ENCODE results near the gene RTN4.

Gene RTN4

DNA sequence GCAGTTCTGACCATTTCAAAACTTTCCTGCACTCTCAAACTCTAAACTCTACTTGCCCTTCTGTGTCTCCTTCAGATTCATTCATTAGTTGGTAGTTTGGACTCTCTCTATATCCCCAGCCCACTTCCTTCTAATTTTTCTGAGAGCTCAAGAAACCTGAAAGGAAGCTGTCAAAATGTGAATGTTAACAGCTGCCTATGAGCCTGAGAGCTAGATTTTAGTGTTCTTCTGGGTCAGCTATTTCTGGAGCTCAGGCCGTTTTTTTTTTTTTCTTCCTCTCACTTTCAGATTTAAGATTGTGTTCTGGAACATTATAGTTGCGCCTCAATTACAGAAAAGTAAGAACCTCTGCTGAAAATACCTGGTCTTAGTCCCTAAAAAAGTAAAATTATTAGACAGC lies 73.1 kb downstream of the RTN4 start:
- H3K36me3 ChIP-seq (ENCODE audit: insufficient read depth, low read length), result peaks cover 5% of the 10 kb centered on the region
- H3K9ac ChIP-seq (ENCODE audit: low read length), result no peak overlapping the region
- no peaks in the 10 kb centered on the region for H3K9me3 ChIP-seq (ENCODE audit: low read length)
- H3K4me1 ChIP-seq (ENCODE audit: insufficient read depth, low read length), result peaks cover 33% of the 10 kb centered on the region
- no peak overlapping the region for H3K4me3 ChIP-seq (ENCODE audit: low read depth in 1 of 2, low read length in 2 of 2)
- H3K27me3 ChIP-seq (ENCODE audit: control insufficient read depth in 1 of 2, insufficient read depth in 2 of 2, low read length in 2 of 2), result no peaks in the 10 kb centered on the region
- no peak overlapping the region for H3K27ac ChIP-seq (ENCODE audit: low read depth, low read length)

DNA sequence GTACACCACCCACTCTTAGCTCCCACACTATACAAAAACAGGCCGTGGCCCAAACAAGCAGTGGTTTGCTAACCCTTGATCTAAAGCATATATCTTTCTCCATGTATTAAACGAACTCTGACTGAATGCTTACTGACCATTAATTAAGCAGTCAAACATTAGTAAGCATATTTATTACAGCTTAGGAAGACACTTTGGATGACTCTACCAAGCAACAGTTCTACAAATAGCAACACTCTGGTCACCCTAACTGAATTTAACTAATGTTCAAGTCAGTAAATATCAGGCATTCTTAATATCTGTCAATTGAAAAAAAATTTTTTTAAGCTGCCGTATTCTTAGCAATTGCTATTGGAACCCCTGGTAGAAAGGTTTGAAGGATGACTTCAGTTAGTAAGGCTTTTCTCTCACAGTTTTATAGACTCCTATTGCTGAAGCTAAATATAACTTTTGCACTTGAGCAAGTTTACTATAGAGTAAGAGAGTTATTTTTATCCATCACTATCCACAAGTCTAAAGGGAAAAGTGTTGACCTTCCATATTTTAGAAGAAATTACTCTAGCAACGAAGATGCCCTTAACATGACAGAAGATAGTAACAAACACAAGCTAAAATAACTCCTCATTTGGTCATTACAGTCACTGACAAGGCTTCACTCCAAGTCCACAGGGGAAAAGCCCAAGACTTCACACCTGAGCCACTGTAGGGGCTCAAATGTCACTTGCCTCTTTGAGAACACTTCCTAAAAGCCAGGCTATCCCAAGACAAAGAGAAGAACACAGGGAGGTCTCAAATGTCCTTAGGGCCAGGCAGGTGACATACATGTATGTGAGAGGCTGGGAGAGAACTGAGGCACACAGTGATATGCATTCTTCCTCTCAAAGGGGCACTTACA lies 74.4 kb downstream of the RTN4 start:
- peaks cover 33% of the 10 kb centered on the region for H3K4me1 ChIP-seq (ENCODE audit: insufficient read depth, low read length)
- H3K9me3 ChIP-seq (ENCODE audit: low read length), result no peaks in the 10 kb centered on the region
- H3K36me3 ChIP-seq (ENCODE audit: insufficient read depth, low read length), result peaks cover 6% of the 10 kb centered on the region
- no peak overlapping the region for H3K9ac ChIP-seq (ENCODE audit: low read length)
- no peak overlapping the region for H3K4me3 ChIP-seq (ENCODE audit: low read depth in 1 of 2, low read length in 2 of 2)
- no peaks in the 10 kb centered on the region for H3K27me3 ChIP-seq (ENCODE audit: control insufficient read depth in 1 of 2, insufficient read depth in 2 of 2, low read length in 2 of 2)
- no peak overlapping the region for H3K27ac ChIP-seq (ENCODE audit: low read depth, low read length)

DNA sequence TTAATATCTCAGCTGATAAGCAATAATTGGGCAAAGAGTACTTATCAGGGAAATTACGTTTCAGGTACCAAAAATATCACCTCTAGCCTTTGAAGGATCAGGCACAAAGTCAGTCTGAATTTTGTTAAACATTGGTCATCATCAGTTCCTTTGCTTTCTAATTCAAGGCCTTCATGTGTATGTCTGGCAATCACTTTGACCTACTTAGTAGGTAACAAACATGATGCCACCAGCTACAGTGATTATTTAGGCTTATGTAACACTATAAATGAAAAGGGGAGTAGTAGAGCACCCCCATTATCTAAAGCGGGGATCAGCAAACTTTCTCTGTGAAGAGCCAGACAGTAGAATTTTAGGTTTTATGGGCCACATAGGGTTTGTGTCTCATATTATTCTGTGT lies 75.1 kb downstream of the RTN4 start:
- H3K4me3 ChIP-seq (ENCODE audit: low read depth in 1 of 2, low read length in 2 of 2), result no peak overlapping the region
- H3K4me1 ChIP-seq (ENCODE audit: insufficient read depth, low read length), result peaks cover 29% of the 10 kb centered on the region
- no peaks in the 10 kb centered on the region for H3K27me3 ChIP-seq (ENCODE audit: control insufficient read depth in 1 of 2, insufficient read depth in 2 of 2, low read length in 2 of 2)
- no peaks in the 10 kb centered on the region for H3K9me3 ChIP-seq (ENCODE audit: low read length)
- no peak overlapping the region for H3K9ac ChIP-seq (ENCODE audit: low read length)
- peaks cover 9% of the 10 kb centered on the region for H3K36me3 ChIP-seq (ENCODE audit: insufficient read depth, low read length)
- no peak overlapping the region for H3K27ac ChIP-seq (ENCODE audit: low read depth, low read length)

DNA sequence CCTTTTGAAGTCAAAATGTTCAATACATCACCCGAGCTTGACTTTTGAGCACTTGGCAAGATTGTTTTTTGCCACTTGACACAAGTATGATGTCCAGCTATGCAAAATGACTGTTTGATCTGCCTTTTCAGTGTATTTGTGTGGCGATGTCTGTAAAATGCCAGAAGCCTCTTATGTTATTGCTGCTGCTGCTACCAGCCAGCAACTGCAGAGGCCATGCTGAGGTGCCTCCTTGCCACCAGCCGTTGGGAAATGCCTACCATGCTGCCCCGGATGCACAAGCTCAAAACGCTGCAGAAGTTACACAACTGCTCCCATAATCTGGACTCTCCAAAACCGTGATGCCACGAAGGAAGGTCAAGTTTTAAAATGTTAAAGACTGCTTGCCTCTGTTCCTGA lies 80.3 kb downstream of the RTN4 start:
- H3K4me3 ChIP-seq (ENCODE audit: low read depth in 1 of 2, low read length in 2 of 2), result no peak overlapping the region
- peaks cover 9% of the 10 kb centered on the region for H3K36me3 ChIP-seq (ENCODE audit: insufficient read depth, low read length)
- H3K27ac ChIP-seq (ENCODE audit: low read depth, low read length), result no peak overlapping the region
- H3K9ac ChIP-seq (ENCODE audit: low read length), result no peak overlapping the region
- H3K27me3 ChIP-seq (ENCODE audit: control insufficient read depth in 1 of 2, insufficient read depth in 2 of 2, low read length in 2 of 2), result no peaks in the 10 kb centered on the region
- H3K4me1 ChIP-seq (ENCODE audit: insufficient read depth, low read length), result peaks cover 2% of the 10 kb centered on the region
- no peaks in the 10 kb centered on the region for H3K9me3 ChIP-seq (ENCODE audit: low read length)

DNA sequence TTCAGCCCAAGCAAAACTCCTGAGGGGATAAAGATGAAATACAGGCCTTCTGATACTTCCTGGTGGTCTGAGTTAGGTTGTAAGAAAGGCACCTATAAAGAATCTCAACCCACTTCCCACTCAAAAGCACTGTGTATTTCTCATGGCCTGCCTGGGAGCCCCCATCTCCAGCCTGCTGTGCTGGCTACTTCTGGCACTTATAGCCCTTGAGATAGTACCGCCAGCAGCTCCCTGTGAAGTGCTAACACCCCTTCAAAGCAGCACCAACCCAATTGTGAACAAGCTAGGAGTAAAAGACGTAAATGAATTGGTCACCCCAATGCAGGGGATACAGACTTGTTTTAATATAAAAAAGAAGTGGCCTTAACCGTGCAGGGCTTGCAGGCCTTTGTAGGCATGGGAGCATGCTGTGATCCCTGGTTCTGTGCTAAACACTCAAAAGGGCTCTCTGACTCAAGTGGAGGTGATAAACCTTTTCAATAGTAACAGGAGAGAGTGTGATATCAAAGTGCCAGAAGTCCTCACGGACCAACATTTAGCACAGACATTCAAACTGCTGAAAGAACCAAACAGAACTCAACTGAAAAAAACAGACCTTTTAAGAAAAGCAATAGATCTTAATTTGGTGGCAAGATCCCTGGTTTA lies 80.8 kb downstream of the RTN4 start:
- no peak overlapping the region for H3K4me3 ChIP-seq (ENCODE audit: low read depth in 1 of 2, low read length in 2 of 2)
- H3K4me1 ChIP-seq (ENCODE audit: insufficient read depth, low read length), result no peaks in the 10 kb centered on the region
- no peaks in the 10 kb centered on the region for H3K27me3 ChIP-seq (ENCODE audit: control insufficient read depth in 1 of 2, insufficient read depth in 2 of 2, low read length in 2 of 2)
- H3K27ac ChIP-seq (ENCODE audit: low read depth, low read length), result no peak overlapping the region
- peaks cover 9% of the 10 kb centered on the region for H3K36me3 ChIP-seq (ENCODE audit: insufficient read depth, low read length)
- H3K9me3 ChIP-seq (ENCODE audit: low read length), result no peaks in the 10 kb centered on the region
- no peak overlapping the region for H3K9ac ChIP-seq (ENCODE audit: low read length)

DNA sequence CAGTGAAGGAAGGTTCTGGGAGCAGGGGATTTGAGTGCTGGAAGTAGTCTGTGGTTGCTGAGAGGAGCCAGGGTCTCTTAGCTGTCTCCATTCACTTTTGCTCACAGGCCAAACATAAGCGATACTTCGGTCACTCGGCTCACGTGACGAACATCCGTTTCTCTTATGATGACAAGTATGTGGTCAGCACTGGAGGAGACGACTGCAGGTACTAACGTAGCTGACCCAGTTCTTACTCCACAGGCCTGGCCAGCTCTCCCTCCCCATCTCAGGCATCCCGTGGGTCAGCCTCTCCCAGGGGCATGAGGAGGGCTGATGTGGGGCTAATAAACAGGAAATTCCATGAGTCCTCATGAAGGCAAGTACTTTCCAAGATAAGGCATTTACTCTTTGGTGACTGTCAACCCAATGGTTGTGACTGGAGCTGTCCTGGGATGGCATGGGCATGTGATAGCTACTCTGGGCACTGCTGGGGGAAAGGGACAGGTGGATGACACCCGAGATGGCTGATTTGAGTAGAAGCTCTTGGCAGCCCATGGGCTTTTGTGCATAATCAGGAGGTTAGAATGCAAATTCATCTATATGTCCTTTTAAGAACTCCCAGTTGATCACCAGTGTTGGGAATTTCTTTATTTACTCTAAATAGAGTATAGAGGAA lies 81.6 kb downstream of the RTN4 start:
- no peaks in the 10 kb centered on the region for H3K4me1 ChIP-seq (ENCODE audit: insufficient read depth, low read length)
- H3K36me3 ChIP-seq (ENCODE audit: insufficient read depth, low read length), result peaks cover 9% of the 10 kb centered on the region
- no peak overlapping the region for H3K9ac ChIP-seq (ENCODE audit: low read length)
- no peaks in the 10 kb centered on the region for H3K9me3 ChIP-seq (ENCODE audit: low read length)
- H3K27me3 ChIP-seq (ENCODE audit: control insufficient read depth in 1 of 2, insufficient read depth in 2 of 2, low read length in 2 of 2), result no peaks in the 10 kb centered on the region
- H3K27ac ChIP-seq (ENCODE audit: low read depth, low read length), result no peak overlapping the region
- H3K4me3 ChIP-seq (ENCODE audit: low read depth in 1 of 2, low read length in 2 of 2), result no peak overlapping the region

DNA sequence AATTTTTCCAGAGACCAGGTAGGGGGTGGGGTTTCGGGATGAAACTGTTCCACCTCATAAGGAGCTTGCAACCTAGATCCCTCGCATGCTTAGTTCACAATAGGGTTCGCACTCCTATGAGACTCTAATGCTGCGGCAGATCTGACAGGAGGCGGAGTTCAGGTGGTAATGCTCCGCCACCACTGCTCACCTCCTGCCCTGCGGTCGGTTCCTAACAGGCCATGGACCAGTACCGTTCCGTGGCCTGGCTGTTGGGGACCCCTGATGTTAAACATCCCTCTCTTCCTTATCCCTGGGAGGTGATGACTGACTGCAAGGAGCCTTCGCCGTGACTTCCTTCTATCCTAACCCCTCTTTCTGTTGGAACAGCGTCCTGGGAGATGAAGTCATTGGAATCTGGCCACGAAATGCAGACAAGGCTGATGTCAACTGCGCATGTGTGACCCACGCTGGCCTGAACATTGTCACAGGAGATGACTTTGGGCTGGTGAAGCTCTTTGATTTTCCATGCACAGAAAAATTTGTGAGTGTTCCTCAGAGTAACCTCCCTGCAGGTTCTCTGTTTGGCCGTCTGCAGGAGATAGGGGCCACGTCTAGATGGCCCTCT lies 82.4 kb downstream of the RTN4 start:
- H3K4me3 ChIP-seq (ENCODE audit: low read depth in 1 of 2, low read length in 2 of 2), result no peak overlapping the region
- H3K4me1 ChIP-seq (ENCODE audit: insufficient read depth, low read length), result no peaks in the 10 kb centered on the region
- H3K9ac ChIP-seq (ENCODE audit: low read length), result no peak overlapping the region
- no peak overlapping the region for H3K27ac ChIP-seq (ENCODE audit: low read depth, low read length)
- H3K36me3 ChIP-seq (ENCODE audit: insufficient read depth, low read length), result peaks cover 4% of the 10 kb centered on the region
- H3K9me3 ChIP-seq (ENCODE audit: low read length), result no peaks in the 10 kb centered on the region
- no peaks in the 10 kb centered on the region for H3K27me3 ChIP-seq (ENCODE audit: control insufficient read depth in 1 of 2, insufficient read depth in 2 of 2, low read length in 2 of 2)

DNA sequence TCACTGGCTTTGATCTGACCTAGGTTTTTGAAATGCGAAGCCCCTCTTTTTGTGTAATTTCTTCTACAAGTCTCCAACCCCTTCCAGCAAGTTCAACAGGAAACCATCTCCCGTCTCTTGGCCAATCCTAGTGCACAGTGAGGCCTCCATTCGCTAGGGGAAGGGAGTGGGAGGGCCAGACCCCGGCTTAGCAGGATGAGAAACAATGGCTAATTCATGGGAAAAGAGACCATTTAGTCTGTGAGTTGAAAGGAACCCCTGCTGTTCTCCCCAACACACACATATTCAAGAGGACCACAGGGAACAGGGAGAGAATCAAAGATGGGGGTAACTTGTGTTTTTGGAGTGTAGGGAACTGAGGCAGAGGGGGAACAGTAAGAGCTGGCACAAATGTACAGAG lies 83.0 kb downstream of the RTN4 start:
- Histone ChIP-seq H3K9ac (ENCODE audit: low read length) (no peak overlapping the region), H3K4me3 (ENCODE audit: low read depth in 1 of 2, low read length in 2 of 2) (no peak overlapping the region), H3K9me3 (ENCODE audit: low read length) (no peaks in the 10 kb centered on the region), H3K27me3 (ENCODE audit: control insufficient read depth in 1 of 2, insufficient read depth in 2 of 2, low read length in 2 of 2) (no peaks in the 10 kb centered on the region), H3K4me1 (ENCODE audit: insufficient read depth, low read length) (no peaks in the 10 kb centered on the region), H3K27ac (ENCODE audit: low read depth, low read length) (no peak overlapping the region), H3K36me3 (ENCODE audit: insufficient read depth, low read length) (peaks cover 4% of the 10 kb centered on the region)

DNA sequence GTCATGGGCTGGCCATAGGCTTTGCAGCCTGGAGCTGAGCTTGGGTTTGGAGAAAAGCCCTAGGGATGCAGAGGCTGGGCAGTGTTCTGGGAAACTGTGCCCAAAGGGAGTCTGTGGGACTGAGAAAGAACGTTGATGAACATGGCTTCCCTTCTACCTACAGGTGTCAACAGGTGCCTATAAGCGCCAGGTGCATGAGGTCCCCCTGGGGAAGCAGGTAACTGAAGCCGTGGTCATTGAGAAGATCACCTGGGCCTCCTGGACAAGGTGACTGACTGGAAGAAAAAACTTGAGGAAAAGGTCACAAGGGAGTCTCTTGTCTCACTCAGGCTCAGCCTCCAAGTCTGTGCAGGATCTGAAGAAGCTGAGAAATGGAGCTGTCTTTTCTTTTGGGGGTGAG lies 83.4 kb downstream of the RTN4 start:
- no peaks in the 10 kb centered on the region for H3K9me3 ChIP-seq (ENCODE audit: low read length)
- no peak overlapping the region for H3K4me3 ChIP-seq (ENCODE audit: low read depth in 1 of 2, low read length in 2 of 2)
- no peaks in the 10 kb centered on the region for H3K4me1 ChIP-seq (ENCODE audit: insufficient read depth, low read length)
- H3K27me3 ChIP-seq (ENCODE audit: control insufficient read depth in 1 of 2, insufficient read depth in 2 of 2, low read length in 2 of 2), result no peaks in the 10 kb centered on the region
- peaks cover 4% of the 10 kb centered on the region for H3K36me3 ChIP-seq (ENCODE audit: insufficient read depth, low read length)
- H3K9ac ChIP-seq (ENCODE audit: low read length), result no peak overlapping the region
- H3K27ac ChIP-seq (ENCODE audit: low read depth, low read length), result no peak overlapping the region

DNA sequence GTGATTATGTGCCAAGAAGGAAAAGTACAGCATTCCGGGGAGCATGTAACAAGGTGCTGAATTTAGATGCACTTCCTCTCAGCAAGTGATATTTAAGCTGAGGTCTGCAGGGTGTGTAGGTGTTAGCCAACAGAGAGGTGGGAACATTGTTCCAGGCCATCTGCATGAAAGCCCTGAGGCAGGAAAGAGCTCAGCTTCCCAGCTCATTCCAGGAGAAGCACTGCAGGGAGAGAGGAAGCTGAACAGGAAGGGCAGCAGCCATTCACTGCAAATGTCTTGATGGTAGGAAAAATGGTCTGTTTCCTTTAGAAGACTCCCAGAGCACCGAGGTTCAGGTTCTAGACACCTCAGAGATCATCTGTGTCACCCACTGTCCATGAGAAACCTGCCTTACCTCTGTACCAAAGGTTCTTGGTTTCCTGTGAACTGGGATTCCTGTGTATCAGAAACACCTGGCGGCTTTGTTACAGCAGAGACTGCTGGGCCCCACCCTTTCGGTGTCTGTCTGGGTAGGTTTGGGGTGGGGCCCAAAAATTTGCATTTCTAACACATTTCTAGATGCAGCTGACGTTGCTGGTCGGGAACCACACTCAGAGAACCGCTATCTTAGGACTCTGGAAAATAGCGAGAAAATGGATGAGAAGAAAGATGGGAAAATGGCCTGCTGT lies 84.0 kb downstream of the RTN4 start:
- H3K9me3 ChIP-seq (ENCODE audit: low read length), result no peaks in the 10 kb centered on the region
- H3K4me1 ChIP-seq (ENCODE audit: insufficient read depth, low read length), result no peaks in the 10 kb centered on the region
- peaks cover 4% of the 10 kb centered on the region for H3K36me3 ChIP-seq (ENCODE audit: insufficient read depth, low read length)
- no peak overlapping the region for H3K9ac ChIP-seq (ENCODE audit: low read length)
- no peaks in the 10 kb centered on the region for H3K27me3 ChIP-seq (ENCODE audit: control insufficient read depth in 1 of 2, insufficient read depth in 2 of 2, low read length in 2 of 2)
- H3K27ac ChIP-seq (ENCODE audit: low read depth, low read length), result no peak overlapping the region
- H3K4me3 ChIP-seq (ENCODE audit: low read depth in 1 of 2, low read length in 2 of 2), result no peak overlapping the region

DNA sequence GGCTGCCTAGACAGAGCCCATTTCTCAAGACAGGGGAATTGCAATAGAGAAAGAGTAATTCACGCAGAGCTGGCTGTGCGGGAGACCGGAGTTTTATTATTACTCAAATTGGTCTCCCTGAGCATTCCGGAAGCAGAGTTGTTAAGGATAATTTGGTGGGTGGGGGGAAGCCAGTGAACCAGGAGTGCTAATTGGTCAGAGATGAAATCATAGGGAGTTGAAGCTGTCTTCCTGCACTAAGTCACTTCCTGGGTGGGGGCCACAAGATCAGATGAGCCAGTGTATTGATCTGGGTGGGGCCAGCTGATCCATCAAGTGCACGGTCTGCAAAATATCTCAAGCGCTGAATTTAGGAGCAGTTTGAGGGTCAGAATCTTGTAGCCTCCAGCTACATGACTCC lies 84.8 kb downstream of the RTN4 start:
- Histone ChIP-seq H3K36me3 (ENCODE audit: insufficient read depth, low read length) (no peaks in the 10 kb centered on the region), H3K27ac (ENCODE audit: low read depth, low read length) (no peak overlapping the region), H3K4me1 (ENCODE audit: insufficient read depth, low read length) (no peaks in the 10 kb centered on the region), H3K27me3 (ENCODE audit: control insufficient read depth in 1 of 2, insufficient read depth in 2 of 2, low read length in 2 of 2) (no peaks in the 10 kb centered on the region), H3K9me3 (ENCODE audit: low read length) (no peaks in the 10 kb centered on the region), H3K4me3 (ENCODE audit: low read depth in 1 of 2, low read length in 2 of 2) (no peak overlapping the region), H3K9ac (ENCODE audit: low read length) (no peak overlapping the region)
